ENCODE measurements around the gene NEUROD6.

Gene NEUROD6

DNA sequence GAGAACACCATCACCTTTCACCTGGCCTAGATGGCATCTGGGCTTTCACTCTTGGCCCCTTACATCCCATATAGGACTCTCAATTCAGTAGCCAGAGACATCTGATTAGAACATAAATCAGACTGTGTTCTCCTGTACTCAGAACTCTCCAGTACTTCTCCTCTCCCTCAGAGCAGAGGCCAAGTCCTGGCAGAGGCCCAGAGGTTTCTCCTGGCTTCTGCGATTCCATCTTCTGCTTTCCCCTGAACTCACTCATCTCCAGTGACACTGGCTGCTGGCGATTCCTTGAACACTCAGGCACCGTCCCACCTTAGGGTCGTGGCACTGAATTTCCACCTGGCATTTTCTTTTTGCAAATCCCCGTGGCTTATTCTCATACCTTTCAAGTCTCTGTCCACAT lies 4.9 kb upstream of the NEUROD6 start:
- CTCF ChIA-PET, result no interaction called here
- TF ChIP-seq, protein P1, sequence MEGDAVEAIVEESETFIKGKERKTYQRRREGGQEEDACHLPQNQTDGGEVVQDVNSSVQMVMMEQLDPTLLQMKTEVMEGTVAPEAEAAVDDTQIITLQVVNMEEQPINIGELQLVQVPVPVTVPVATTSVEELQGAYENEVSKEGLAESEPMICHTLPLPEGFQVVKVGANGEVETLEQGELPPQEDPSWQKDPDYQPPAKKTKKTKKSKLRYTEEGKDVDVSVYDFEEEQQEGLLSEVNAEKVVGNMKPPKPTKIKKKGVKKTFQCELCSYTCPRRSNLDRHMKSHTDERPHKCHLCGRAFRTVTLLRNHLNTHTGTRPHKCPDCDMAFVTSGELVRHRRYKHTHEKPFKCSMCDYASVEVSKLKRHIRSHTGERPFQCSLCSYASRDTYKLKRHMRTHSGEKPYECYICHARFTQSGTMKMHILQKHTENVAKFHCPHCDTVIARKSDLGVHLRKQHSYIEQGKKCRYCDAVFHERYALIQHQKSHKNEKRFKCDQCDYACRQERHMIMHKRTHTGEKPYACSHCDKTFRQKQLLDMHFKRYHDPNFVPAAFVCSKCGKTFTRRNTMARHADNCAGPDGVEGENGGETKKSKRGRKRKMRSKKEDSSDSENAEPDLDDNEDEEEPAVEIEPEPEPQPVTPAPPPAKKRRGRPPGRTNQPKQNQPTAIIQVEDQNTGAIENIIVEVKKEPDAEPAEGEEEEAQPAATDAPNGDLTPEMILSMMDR (IDR thresholded peaks at IDR 0.05; ENCODE audit: insufficient read depth, low read length, missing control alignments), result no peak
- no peak for DNase-seq (ENCODE audit: low read depth, low spot score)
- POLR2A ChIA-PET, result no interaction called here
- no peak overlapping the region for H3K4me3 ChIP-seq (ENCODE audit: low read depth, low read length)

DNA sequence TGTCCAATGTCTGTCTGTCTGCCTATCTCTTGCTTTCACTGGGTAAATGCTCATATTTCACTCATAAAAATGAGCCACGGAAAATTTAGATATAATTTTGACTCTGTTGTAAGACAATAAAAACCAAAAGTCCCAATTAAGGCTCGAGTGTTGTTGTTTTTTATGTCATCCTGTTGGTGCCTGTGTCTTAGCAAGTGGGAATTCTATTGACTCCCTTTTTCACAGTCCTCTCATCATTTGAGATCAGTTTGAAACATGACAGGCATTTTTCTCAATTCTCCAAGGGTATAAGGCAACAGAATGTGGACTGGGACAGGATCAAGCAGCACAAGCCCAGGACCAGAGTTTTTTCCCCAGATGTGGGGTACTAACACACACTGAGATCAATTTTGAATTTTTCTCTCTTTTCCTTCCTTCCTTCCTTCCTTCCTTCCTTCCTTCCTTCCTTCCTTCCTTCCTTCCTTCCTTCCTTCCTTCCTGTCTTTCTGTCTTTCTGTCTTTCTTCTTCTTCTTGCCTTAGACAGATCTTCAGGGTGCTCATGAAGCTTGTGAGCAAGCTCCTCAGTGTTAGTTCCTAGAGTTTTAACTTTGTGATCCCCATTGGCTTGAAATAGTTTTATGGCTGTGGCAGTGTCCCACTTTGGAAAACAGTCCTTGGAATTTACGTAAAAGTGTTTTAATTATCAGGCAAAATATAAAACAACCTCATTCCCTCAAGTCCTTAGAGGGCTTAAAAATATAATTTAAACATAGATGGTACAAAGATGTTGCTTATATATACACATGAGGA lies 3.2 kb upstream of the NEUROD6 start:
- no peak for DNase-seq (ENCODE audit: low read depth, low spot score)
- POLR2A ChIA-PET, result no interaction called here
- TF ChIP-seq, protein P1 (IDR thresholded peaks at IDR 0.05; ENCODE audit: insufficient read depth, low read length, missing control alignments), result no peak
- no peak overlapping the region for H3K4me3 ChIP-seq (ENCODE audit: low read depth, low read length)
- CTCF ChIA-PET, result no interaction called here

DNA sequence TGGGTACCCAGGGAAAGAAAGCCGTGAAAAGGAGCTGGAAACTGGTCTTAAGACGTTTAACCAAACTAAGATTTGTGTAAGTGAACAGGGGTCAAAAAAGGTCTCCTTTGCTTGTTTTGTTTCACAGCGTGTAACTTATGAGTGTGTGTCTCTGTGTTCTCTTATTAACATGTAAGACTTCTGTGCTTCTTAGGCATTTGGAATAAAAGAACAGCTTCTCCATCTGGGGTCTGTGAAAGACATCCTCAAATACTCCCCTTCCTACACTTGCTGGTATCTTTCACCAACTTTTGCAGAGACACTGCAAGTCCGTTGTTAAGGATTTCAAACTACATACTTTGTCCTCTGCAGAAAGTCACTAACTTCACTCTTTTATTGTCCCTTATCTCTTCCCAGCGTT lies 615 bp upstream of the NEUROD6 start:
- DNase-seq (ENCODE audit: low read depth, low spot score), result no peak
- no peak overlapping the region for H3K4me3 ChIP-seq (ENCODE audit: low read depth, low read length)
- CTCF ChIA-PET, result no interaction called here
- TF ChIP-seq, protein P1 (IDR thresholded peaks at IDR 0.05; ENCODE audit: insufficient read depth, low read length, missing control alignments), result no peak
- POLR2A ChIA-PET, result no interaction called here

DNA sequence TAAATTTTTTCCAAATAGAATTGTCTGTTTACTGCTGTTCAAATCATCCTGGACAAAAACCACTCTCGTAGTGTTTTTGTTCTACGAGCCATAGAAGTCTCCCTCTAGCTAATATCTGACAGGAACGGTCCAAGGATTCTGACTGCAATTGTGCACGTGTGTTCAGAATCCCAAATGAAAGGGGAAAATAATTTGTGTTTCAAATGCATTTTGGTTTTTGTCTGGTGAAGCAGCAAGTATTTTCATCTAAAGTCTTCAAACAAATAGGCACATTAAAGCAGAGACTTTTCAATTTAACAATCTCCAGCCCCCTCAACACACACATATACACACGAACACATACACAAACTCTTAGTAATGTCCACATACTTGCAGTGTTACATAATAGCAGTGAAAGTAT lies 475 bp downstream of the NEUROD6 start:
- TF ChIP-seq, protein P1 (IDR thresholded peaks at IDR 0.05; ENCODE audit: insufficient read depth, low read length, missing control alignments), result no peak
- H3K4me3 ChIP-seq (ENCODE audit: low read depth, low read length), result no peak overlapping the region
- no peak for DNase-seq (ENCODE audit: low read depth, low spot score)
- POLR2A ChIA-PET, result no interaction called here
- CTCF ChIA-PET, result no interaction called here

DNA sequence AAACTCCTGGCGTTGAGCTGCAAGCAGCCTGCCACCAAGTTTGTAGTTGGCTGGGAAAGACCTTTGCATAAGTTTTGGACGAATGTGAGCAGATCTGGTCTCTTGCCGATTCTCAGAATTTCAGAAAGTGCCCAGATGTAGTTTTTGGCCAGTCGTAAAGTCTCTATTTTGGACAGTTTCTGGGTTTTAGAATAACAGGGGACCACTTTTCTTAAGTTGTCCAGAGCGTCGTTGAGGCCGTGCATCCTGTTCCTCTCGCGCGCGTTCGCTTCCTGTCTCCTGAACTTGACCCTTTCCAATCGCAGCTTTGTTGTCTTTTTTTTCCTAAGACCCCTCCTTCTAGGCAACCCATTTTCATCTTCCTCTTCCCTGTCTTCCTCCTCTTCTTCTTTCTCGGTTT lies 1.8 kb downstream of the NEUROD6 start:
- ChIA-PET CTCF (no interaction called here), POLR2A (no interaction called here)
- no peak for DNase-seq (ENCODE audit: low read depth, low spot score)
- no peak overlapping the region for H3K4me3 ChIP-seq (ENCODE audit: low read depth, low read length)
- TF ChIP-seq, protein P1 (IDR thresholded peaks at IDR 0.05; ENCODE audit: insufficient read depth, low read length, missing control alignments), result no peak

DNA sequence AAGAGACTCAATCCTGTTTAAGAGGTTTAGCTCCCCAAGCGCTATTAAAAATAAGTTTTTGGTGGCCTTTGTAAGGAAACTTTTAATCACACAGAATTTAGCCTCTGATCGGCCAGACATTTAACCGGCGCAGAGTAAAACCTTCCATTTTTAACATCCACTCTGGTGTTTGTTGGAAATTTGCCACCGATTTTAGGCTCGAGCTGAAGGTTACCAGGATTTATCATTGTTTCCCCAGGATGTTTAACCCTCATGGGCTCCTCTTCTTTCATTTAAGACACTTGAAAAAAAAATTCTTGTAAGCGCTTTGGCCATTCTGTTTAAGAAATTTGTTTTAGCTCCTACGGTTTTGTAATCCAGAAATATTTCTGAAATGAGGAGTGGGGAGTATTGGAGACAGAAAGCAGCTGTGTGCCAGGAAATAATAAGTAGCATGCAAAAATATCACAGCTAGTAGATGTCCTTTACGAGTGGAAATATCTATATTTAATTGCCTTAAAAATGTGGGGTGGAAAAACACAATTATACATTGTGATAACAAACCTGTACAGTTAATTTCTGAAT lies 3.4 kb downstream of the NEUROD6 start:
- no peak overlapping the region for H3K4me3 ChIP-seq (ENCODE audit: low read depth, low read length)
- TF ChIP-seq, protein P1 (IDR thresholded peaks at IDR 0.05; ENCODE audit: insufficient read depth, low read length, missing control alignments), result no peak
- ChIA-PET POLR2A (no interaction called here), CTCF (no interaction called here)
- DNase-seq (ENCODE audit: low read depth, low spot score), result no peak

All from AG04449 (cell line).